ENCODE results near the gene GALNTL6. TPM values are rescaled to one million over a fixed set of nuclear protein-coding genes. Genes with fewer than 3 reads are reported as not detected.

Gene GALNTL6
- total and polyA plus RNA-seq, 2 experiments from 2014 or later, result not detected

DNA sequence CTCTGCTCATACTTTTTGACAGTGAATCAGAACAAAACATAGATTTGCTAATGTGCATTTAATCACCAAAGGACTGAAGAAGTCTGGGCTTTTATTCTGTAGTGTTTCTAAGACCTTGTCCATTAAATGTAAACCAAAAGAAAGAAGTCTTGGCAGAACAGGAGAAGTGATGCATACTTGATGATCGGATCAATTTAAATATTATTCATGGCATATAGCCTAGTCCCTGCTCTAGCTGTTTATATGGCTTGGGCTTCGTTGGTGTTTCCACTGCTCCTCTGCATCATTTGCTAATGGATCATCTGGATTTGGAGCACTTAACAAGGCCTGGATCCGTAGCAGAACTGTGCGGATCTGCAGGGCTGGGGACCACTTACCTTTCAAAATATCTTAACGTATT lies 566.6 kb downstream of the GALNTL6 start:
- no peak overlapping the region for H2AFZ ChIP-seq
- no peaks in the 10 kb centered on the region for H3K36me3 ChIP-seq (ENCODE audit: low read depth)
- no peaks in the 10 kb centered on the region for H3K27me3 ChIP-seq (replicated peaks; ENCODE audit: insufficient read depth)
- H3K4me1 ChIP-seq (ENCODE audit: insufficient read depth), result no peaks in the 10 kb centered on the region
- no peaks in the 10 kb centered on the region for H3K9me2 ChIP-seq (ENCODE audit: insufficient read depth)
- H4K20me1 ChIP-seq (ENCODE audit: insufficient read depth), result no peaks in the 10 kb centered on the region
- H3K4me3 ChIP-seq, result no peak overlapping the region
- H3K79me2 ChIP-seq (ENCODE audit: insufficient read depth), result no peaks in the 10 kb centered on the region
- H3K9ac ChIP-seq, result no peak overlapping the region
- no peaks in the 10 kb centered on the region for H3K9me3 ChIP-seq (ENCODE audit: low read depth)
- no peak overlapping the region for H3K4me2 ChIP-seq (ENCODE audit: unreplicated experiment)
- DNase-seq, result no peak
- H3F3A ChIP-seq (ENCODE audit: insufficient read depth), result no peaks in the 10 kb centered on the region
- TF ChIP-seq EZH2phosphoT487 (IDR thresholded peaks at IDR 0.05; ENCODE audit: insufficient read depth, low read depth), result no peak
- TF ChIP-seq EZH2 (IDR thresholded peaks at IDR 0.05; ENCODE audit: insufficient read depth, poor library complexity, severe bottlenecking), result no peak
- H3K27ac ChIP-seq, result no peak overlapping the region
- in situ Hi-C loops (cut with MboI), result no loop called here
- 47 to 50% methylated on average over 5 of the region's 5 CpGs for WGBS, 2 experiments (ENCODE audit: low coverage in 1 of 2, low lambda C conversion rate in 2 of 2, missing lambda C conversion rate in 2 of 2)

DNA sequence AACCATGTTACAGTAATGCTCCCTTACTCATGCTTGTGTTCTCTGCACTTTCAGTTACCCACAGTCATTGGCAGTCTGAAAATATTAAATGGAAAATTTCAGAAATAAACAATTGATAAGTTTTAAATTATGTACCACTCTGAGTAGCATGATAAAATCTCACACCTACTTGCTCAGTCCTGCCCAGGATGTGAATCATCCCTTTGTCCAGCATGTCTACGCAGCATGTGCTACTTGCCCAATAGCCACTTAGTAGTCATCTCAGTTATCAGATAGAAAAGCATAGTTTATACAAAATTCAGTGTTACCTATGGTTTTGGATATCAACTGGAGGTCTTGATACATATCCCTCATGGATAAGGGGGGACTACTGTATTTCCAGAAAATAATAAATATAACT lies 577.1 kb downstream of the GALNTL6 start:
- no peak overlapping the region for H3K4me3 ChIP-seq
- no peaks in the 10 kb centered on the region for H3K4me1 ChIP-seq (ENCODE audit: insufficient read depth)
- no peak overlapping the region for H2AFZ ChIP-seq
- H3K27ac ChIP-seq, result no peak overlapping the region
- in situ Hi-C loops (cut with MboI), result no loop called here
- H3K27me3 ChIP-seq (replicated peaks; ENCODE audit: insufficient read depth), result no peaks in the 10 kb centered on the region
- TF ChIP-seq EZH2phosphoT487 (IDR thresholded peaks at IDR 0.05; ENCODE audit: insufficient read depth, low read depth) (no peak), EZH2 (IDR thresholded peaks at IDR 0.05; ENCODE audit: insufficient read depth, poor library complexity, severe bottlenecking) (no peak)
- no peaks in the 10 kb centered on the region for H3F3A ChIP-seq (ENCODE audit: insufficient read depth)
- H3K9me2 ChIP-seq (ENCODE audit: insufficient read depth), result no peaks in the 10 kb centered on the region
- H3K9me3 ChIP-seq (ENCODE audit: low read depth), result no peaks in the 10 kb centered on the region
- H3K36me3 ChIP-seq (ENCODE audit: low read depth), result no peaks in the 10 kb centered on the region
- no peak for DNase-seq
- no peak overlapping the region for H3K4me2 ChIP-seq (ENCODE audit: unreplicated experiment)
- no peak overlapping the region for H3K9ac ChIP-seq
- 33 to 38% methylated on average over 1 of the region's 1 CpG for WGBS, 2 experiments (ENCODE audit: low coverage in 1 of 2, low lambda C conversion rate in 2 of 2, missing lambda C conversion rate in 2 of 2)
- no peaks in the 10 kb centered on the region for H4K20me1 ChIP-seq (ENCODE audit: insufficient read depth)
- no peaks in the 10 kb centered on the region for H3K79me2 ChIP-seq (ENCODE audit: insufficient read depth)

DNA sequence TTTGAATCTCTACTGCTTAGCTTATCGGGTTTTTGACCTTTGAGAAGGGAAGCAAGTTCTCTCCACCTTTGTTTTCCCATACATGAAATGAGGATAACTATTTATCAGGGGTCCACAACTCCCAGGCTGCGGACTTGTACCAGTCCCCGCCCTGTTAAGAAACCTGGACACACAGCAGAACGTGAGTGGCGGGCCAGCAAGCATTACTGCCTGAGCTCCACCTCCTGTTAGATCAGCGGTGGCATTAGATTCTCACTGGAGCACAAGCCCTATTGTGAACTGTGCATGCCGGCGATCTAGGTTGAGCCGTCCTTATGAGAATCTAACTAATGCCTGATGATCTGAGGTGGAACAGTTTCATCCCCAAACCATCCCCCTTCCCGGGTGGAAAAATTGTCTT lies 579.5 kb downstream of the GALNTL6 start:
- 48 to 50% methylated on average over 10 of the region's 10 CpGs for WGBS, 2 experiments (ENCODE audit: low coverage in 1 of 2, low lambda C conversion rate in 2 of 2, missing lambda C conversion rate in 2 of 2)
- in situ Hi-C loops (cut with MboI), result no loop called here
- H3K27me3 ChIP-seq (replicated peaks; ENCODE audit: insufficient read depth), result no peaks in the 10 kb centered on the region

DNA sequence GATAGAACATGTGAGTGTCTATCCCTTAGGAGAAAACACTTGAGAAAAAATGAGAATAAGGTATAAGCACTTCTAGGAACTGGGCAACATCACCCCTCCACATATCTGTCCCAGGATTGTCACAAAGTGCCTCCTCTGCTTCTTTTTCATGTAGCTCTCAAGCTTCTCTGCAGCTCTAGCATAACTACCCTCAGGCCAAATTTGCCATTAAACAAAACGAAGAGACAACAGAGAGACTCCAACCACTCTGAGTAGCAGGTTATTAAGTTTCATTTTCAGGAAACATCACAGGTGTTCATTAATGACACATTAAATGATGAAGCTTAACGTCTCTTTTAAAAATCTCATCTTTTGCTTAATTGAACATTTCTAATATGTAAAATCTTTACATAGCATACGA lies 580.0 kb downstream of the GALNTL6 start:
- no peak overlapping the region for H3K27ac ChIP-seq
- H3K9me3 ChIP-seq (ENCODE audit: low read depth), result no peaks in the 10 kb centered on the region
- H3K9me2 ChIP-seq (ENCODE audit: insufficient read depth), result no peaks in the 10 kb centered on the region
- no peaks in the 10 kb centered on the region for H3F3A ChIP-seq (ENCODE audit: insufficient read depth)
- no peaks in the 10 kb centered on the region for H3K79me2 ChIP-seq (ENCODE audit: insufficient read depth)
- H3K4me2 ChIP-seq (ENCODE audit: unreplicated experiment), result no peak overlapping the region
- no peak for DNase-seq
- no peaks in the 10 kb centered on the region for H3K4me1 ChIP-seq (ENCODE audit: insufficient read depth)
- no peaks in the 10 kb centered on the region for H3K27me3 ChIP-seq (replicated peaks; ENCODE audit: insufficient read depth)
- 21 to 33% methylated on average over 3 of the region's 3 CpGs for WGBS, 2 experiments (ENCODE audit: low coverage in 1 of 2, low lambda C conversion rate in 2 of 2, missing lambda C conversion rate in 2 of 2)
- no peak overlapping the region for H3K4me3 ChIP-seq
- in situ Hi-C loops (cut with MboI), result no loop called here
- H4K20me1 ChIP-seq (ENCODE audit: insufficient read depth), result no peaks in the 10 kb centered on the region
- no peaks in the 10 kb centered on the region for H3K36me3 ChIP-seq (ENCODE audit: low read depth)
- H3K9ac ChIP-seq, result no peak overlapping the region
- TF ChIP-seq EZH2phosphoT487 (IDR thresholded peaks at IDR 0.05; ENCODE audit: insufficient read depth, low read depth) (no peak), EZH2 (IDR thresholded peaks at IDR 0.05; ENCODE audit: insufficient read depth, poor library complexity, severe bottlenecking) (no peak)
- no peak overlapping the region for H2AFZ ChIP-seq

More for the DNA sequence above, 579.5 kb downstream of the GALNTL6 start:
- no peak overlapping the region for H3K4me2 ChIP-seq (ENCODE audit: unreplicated experiment)
- TF ChIP-seq EZH2phosphoT487 (IDR thresholded peaks at IDR 0.05; ENCODE audit: insufficient read depth, low read depth) (no peak), EZH2 (IDR thresholded peaks at IDR 0.05; ENCODE audit: insufficient read depth, poor library complexity, severe bottlenecking) (no peak)
- H3K9me2 ChIP-seq (ENCODE audit: insufficient read depth), result no peaks in the 10 kb centered on the region
- no peak overlapping the region for H3K27ac ChIP-seq
- no peaks in the 10 kb centered on the region for H3K79me2 ChIP-seq (ENCODE audit: insufficient read depth)
- no peaks in the 10 kb centered on the region for H3K9me3 ChIP-seq (ENCODE audit: low read depth)
- H3K4me3 ChIP-seq, result no peak overlapping the region
- H2AFZ ChIP-seq, result no peak overlapping the region
- DNase-seq, result no peak
- H4K20me1 ChIP-seq (ENCODE audit: insufficient read depth), result no peaks in the 10 kb centered on the region
- no peaks in the 10 kb centered on the region for H3F3A ChIP-seq (ENCODE audit: insufficient read depth)
- H3K36me3 ChIP-seq (ENCODE audit: low read depth), result no peaks in the 10 kb centered on the region
- no peaks in the 10 kb centered on the region for H3K4me1 ChIP-seq (ENCODE audit: insufficient read depth)
- H3K9ac ChIP-seq, result no peak overlapping the region

DNA sequence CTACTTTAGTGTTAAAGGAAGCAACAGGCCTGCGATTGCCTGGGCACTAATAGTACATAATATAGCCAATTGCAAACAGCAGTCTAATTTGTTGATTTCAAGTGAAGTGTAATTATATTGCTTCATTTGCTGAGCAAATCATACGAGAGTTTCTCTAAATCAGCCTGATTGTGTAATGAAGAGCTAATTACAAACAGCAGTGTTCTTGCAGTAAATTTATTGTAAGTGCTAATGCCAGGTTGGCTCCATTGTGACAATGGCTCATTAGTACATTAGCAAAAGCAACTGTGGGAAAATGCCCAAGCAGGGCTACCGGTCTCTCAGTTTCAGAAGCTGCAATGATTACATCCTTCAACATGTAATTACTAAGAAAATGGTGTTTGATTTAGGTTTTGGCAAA lies 591.5 kb downstream of the GALNTL6 start:
- TF ChIP-seq EZH2 (IDR thresholded peaks at IDR 0.05; ENCODE audit: insufficient read depth, poor library complexity, severe bottlenecking) (no peak), EZH2phosphoT487 (IDR thresholded peaks at IDR 0.05; ENCODE audit: insufficient read depth, low read depth) (no peak)
- WGBS, 2 experiments (ENCODE audit: low coverage in 1 of 2, low lambda C conversion rate in 2 of 2, missing lambda C conversion rate in 2 of 2), result 2 to 4% methylated on average over 3 of the region's 3 CpGs
- no peaks in the 10 kb centered on the region for H3K9me3 ChIP-seq (ENCODE audit: low read depth)
- H3K4me2 ChIP-seq (ENCODE audit: unreplicated experiment), result no peak overlapping the region
- H3K79me2 ChIP-seq (ENCODE audit: insufficient read depth), result no peaks in the 10 kb centered on the region
- H3K9me2 ChIP-seq (ENCODE audit: insufficient read depth), result no peaks in the 10 kb centered on the region
- no peaks in the 10 kb centered on the region for H3F3A ChIP-seq (ENCODE audit: insufficient read depth)
- H3K27me3 ChIP-seq (replicated peaks; ENCODE audit: insufficient read depth), result no peaks in the 10 kb centered on the region
- DNase-seq, result no peak
- H3K36me3 ChIP-seq (ENCODE audit: low read depth), result no peaks in the 10 kb centered on the region
- H4K20me1 ChIP-seq (ENCODE audit: insufficient read depth), result no peaks in the 10 kb centered on the region
- in situ Hi-C loops (cut with MboI), result no loop called here
- H2AFZ ChIP-seq, result no peak overlapping the region
- no peak overlapping the region for H3K27ac ChIP-seq
- no peak overlapping the region for H3K9ac ChIP-seq
- no peaks in the 10 kb centered on the region for H3K4me1 ChIP-seq (ENCODE audit: insufficient read depth)
- H3K4me3 ChIP-seq, result no peak overlapping the region
